Measurements from ENCODE around the gene PIP5K1C.

Gene PIP5K1C, protein sequence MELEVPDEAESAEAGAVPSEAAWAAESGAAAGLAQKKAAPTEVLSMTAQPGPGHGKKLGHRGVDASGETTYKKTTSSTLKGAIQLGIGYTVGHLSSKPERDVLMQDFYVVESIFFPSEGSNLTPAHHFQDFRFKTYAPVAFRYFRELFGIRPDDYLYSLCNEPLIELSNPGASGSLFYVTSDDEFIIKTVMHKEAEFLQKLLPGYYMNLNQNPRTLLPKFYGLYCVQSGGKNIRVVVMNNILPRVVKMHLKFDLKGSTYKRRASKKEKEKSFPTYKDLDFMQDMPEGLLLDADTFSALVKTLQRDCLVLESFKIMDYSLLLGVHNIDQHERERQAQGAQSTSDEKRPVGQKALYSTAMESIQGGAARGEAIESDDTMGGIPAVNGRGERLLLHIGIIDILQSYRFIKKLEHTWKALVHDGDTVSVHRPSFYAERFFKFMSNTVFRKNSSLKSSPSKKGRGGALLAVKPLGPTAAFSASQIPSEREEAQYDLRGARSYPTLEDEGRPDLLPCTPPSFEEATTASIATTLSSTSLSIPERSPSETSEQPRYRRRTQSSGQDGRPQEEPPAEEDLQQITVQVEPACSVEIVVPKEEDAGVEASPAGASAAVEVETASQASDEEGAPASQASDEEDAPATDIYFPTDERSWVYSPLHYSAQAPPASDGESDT

DNA sequence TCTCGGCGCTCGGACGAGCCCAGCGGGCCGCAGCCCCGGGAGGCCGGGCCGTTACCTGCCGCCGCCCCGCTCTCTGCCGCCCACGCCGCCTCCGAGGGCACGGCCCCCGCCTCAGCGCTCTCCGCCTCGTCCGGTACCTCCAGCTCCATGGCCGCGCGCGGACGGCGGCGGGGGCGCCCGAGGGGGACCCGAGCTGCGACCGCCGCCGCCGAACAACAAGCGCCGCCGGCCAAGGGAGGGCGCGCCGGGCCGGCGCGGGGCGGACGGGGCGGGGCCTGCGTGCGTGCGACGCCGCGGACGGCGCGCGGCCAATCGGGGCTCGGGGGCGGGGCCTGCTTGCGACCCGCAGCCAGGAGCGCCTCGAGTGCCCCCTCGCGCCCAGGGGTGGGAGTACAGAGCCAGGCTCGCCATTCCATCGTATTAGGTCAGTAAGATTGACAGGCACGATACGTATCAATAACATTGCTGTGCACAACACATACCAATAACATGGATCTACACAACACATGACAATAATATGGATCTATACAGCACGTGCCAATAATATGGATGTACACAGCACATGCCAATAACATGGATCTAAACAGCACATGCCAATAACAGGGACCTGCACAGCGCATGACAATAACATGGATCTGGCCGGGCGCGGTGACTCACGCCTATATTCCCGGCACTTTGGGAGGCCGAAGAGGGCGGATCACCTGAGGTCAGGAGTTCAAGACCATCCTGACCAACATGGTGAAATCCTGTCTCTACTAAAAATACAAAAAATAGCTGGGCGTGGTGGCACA is at the start of gene PIP5K1C:
Gene PIP5K1C, minus strand, starts transcription at position 227 of the 791 bp plus-strand sequence. Its CDS starts 78 bp downstream, at position 149.
- peak; percentile 82 to 87 for DNase-seq (ENCODE audit: low read depth in 2 of 2)

DNA sequence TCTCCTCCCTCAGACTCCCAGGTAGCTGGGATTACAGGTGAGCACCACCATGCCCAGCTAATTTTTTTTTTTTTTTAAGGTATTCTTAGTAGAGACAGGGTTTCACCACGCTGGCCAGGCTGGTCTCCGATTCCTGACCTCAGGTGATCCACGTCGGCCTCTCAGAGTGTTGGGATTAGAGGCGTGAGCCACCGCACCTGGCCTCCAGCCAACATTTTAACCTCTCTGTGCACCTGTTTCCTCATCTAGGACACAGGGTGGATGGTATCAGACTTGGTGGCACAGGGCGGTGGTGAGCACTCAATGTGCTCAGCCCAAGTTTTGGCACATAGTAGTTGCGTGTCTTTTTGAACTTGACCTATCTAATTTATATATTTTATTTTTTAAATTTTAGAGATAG is 48.7 kb upstream of the PIP5K1C start:
- DNase-seq (ENCODE audit: low read depth in 2 of 2): no peak

DNA sequence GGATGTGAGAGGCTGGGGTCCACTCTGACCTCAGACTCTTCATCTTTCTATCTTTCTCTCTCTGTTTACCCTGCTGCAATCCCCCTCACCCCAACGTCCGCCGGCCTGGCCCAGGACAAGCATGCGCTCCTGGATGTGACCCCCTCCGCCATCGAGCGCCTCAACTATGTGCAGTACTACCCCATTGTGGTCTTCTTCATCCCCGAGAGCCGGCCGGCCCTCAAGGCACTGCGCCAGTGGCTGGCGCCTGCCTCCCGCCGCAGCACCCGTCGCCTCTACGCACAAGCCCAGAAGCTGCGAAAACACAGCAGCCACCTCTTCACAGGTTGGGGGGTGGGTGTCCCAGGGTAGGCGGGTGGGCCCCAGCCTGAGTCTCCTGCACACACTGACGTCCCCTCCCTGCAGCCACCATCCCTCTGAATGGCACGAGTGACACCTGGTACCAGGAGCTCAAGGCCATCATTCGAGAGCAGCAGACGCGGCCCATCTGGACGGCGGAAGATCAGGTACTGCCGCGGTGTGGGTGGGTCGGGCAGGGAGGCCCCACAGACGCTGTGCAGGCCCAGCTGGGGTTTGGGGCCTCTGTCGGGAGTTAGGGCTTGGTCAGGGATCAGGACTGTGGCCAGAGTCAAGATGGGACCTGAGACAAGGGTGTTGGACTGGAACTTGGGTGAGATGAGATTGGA is 46.2 kb upstream of the PIP5K1C start:
- DNase-seq (ENCODE audit: low read depth in 2 of 2): no peak

DNA sequence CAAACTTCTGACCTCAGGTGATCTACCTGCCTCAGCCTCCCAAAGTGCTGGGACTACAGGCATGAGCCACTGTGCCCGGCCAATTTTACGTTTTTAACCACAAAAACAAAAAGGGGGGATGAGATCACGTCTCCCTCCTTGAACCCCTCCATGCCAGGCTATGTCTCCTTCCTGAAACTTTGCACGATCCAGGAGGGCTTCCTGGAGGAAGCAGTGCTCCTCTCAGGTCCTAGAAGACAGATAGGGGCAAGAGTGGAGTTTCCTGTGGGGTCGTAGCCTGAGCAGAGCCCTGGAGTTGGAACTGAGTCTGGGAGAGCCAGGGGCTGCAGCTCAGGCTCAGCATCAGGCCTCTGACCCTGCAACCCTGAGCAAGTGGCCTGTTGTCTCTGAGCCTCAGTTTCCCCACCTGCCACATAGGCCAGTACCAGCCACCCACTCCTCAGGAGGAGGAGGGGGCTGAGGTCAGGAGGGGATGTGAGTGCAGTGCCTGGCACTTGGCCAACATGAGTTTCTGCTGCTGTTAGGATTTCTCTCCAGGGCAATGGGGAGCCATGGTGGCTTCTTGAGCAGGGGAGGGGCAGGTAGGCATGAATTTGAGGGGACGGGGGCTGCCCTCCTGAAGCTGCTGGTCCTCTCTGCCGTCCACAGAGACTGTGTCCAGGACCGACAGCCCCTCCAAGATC is 45.2 kb upstream of the PIP5K1C start:
- DNase-seq (ENCODE audit: low read depth in 2 of 2): no peak

DNA sequence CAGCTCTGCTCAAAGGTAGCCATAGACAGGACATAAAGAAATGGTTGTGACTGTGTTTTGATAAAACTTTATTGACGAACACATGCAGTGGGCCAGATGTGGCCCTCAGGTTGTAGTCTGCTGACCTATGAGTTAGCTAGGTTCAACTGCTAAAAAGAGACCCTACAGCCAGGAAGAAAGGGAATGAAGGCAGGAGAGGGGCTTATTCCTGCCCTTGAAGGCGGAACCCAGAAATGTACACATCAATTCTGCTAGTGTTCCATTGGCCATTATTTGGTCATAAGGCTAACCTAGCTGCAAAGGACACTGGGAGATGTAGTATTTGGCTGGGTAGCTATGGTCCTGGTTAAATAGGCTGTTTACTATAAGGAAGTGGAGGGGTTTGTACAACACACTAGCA is 43.2 kb upstream of the PIP5K1C start:
- no peak for DNase-seq (ENCODE audit: low read depth in 2 of 2)

DNA sequence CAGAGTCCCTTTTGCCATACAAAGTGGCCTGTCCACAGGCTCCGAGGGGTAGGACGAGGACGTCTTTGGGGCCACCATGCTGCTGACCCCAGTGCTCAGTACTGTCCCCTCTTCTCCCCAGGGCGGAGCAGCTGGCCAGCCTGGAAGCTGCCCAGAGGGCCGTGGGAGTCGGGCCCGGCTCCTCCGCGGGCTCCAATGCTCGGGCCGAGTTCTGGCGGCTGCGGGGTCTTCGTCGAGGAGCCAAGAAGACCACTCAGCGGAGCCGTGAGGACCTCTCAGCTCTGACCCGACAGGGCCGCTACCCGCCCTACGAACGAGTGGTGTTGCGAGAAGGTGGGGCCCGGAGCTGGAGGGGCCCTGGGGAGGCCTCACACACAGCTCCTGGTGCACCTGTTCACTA is 40.2 kb upstream of the PIP5K1C start:
- DNase-seq (ENCODE audit: low read depth in 2 of 2): no peak

DNA sequence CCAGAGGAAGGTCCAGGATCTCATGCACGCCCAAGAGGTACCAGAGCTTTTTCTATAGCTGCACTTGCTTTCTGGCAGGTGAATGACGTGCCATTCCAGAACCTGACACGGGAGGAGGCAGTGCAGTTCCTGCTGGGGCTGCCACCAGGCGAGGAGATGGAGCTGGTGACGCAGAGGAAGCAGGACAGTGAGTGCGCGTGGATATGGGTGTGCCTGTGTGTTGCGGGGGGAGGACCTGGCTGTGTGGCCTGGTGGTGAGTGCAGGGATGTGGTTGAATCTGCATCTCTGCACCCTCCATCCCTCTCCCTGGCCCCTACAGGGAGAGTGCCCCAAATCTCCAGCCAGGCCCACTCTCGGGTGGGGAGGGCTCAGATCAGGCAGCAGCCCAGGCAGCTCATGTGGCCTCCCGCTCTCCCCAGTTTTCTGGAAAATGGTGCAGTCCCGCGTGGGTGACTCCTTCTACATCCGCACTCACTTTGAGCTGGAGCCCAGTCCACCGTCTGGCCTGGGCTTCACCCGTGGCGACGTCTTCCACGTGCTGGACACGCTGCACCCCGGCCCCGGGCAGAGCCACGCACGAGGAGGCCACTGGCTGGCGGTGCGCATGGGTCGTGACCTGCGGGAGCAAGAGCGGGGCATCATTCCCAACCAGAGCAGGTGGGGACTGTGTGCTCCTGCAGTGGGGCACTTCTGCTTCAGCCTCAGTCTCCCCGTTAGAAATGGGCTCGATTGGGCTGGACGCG is 38.4 kb upstream of the PIP5K1C start:
- DNase-seq (ENCODE audit: low read depth in 2 of 2): no peak

DNA sequence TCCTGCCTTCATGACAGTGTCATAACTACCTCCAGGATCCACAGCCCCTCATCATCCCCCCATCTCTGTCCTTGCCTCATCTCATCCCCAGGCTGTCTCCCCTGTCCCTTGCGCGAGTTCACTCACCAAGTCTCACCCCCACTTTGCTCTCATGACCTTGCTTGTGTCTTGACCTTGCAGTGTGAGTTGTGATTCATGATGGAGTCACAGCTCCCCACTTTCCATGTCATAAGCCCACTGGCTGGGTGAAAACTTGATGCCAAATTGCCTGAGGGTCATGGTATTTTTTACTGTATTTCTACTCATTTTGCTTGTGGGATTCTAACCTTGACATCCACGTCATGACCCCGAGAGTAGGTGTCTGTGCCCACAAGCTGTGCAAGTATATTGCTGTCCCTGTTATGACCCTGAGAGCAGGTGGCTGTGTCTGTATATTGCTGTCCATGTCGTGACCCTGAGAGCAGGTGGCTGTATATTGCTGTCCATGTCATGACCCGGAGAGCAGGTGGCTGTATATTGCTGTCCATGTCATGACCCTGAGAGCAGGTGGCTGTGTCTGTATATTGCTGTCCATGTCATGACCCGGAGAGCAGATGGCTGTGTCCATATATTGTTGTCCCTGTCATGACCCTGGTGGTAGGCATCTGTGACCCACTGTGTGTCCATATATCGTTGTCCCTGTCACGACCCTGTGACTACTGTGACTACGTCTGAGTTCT is 37.4 kb upstream of the PIP5K1C start:
- DNase-seq (ENCODE audit: low read depth in 2 of 2): no peak

DNA sequence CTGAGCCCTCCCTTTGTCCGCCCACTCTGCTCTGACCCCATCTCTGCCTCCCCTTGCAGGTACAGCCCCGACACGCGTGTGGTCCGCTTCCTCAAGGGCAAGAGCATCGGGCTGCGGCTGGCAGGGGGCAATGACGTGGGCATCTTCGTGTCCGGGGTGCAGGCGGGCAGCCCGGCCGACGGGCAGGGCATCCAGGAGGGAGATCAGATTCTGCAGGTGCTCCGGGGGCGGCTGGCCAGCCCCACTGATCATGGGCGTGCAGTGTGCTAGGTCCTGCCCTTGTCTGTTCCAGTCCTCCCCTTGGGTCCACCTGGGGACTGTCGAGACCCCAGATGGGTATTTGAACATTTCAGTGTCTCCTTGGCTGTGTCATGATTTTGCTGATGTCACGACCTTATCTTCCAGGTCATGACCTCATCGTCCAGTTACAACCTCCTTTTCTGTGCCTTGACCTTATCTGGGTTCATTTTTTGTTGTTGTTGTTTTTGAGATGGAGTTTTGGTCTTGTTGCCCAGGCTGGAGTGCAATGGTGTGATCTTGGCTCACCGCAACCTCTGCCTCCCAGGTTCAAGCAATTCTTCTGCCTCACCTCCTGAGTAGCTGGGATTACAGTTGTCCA is 35.9 kb upstream of the PIP5K1C start:
- no peak for DNase-seq (ENCODE audit: low read depth in 2 of 2)

DNA sequence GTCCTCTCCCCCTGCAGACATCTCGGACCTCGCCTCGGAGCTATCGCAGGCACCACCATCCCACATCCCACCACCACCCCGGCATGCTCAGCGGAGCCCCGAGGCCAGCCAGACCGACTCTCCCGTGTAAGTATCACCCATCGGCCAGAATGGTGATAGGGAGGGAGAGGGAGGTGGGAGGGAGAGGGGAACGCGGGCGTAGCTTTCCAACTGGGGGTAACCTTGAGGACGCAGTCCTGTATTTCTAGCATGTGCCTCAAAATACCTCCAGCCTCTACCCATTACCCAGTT is 34.0 kb upstream of the PIP5K1C start:
- no peak for DNase-seq (ENCODE audit: low read depth in 2 of 2)

DNA sequence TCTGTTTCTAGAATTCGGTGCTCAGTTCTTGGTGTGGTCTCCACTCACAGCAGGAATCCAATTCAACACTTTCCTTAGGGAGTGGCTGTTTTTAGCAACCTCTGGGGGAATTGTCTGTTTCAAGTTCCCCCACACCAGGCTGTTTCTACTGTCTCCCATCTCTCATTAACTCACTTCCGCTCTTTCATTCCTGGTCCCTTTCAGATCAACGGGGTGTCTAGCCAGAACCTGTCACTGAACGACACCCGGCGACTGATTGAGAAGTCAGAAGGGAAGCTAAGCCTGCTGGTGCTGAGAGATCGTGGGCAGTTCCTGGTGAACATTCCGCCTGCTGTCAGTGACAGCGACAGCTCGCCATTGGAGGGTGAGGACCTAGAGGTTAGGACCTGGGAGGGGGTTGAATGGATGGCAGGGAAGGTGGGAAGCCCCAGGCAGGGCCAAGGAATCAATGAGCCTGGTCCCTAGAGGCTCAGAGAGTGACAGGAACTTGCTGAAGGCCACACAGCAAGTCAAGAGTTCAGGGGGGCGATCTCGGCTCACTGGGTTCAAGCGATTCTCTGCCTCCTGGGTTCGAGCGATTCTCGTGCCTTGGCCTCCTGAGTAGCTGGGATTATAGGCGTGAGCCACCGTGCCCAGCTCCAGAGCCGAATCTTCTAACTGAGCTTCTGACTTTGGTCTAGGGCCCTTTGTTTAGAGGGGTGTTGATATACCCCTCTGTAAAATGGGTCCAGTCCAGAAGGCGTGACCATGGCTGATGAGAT is 33.5 kb upstream of the PIP5K1C start:
- DNase-seq (ENCODE audit: low read depth in 2 of 2): no peak

DNA sequence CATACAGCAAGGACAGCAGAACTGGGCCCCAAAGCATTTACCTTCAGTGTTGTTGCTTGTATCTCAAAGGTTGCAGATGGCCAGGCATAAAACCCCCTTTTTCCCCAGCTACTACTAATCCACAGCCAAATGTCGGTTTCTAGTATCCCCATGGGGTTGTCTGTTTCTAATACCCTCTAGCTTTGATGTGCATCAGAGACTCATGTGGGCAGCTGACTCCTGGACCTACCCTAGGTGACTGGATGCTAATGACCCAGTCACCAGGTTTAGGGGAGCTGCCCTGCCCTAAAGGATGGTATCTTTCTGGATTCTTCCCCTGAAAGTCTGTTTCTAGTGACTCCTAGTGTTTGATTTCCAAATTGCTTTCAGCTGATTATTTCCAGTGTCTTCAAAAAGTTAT is 31.8 kb upstream of the PIP5K1C start:
- no peak for DNase-seq (ENCODE audit: low read depth in 2 of 2)

DNA sequence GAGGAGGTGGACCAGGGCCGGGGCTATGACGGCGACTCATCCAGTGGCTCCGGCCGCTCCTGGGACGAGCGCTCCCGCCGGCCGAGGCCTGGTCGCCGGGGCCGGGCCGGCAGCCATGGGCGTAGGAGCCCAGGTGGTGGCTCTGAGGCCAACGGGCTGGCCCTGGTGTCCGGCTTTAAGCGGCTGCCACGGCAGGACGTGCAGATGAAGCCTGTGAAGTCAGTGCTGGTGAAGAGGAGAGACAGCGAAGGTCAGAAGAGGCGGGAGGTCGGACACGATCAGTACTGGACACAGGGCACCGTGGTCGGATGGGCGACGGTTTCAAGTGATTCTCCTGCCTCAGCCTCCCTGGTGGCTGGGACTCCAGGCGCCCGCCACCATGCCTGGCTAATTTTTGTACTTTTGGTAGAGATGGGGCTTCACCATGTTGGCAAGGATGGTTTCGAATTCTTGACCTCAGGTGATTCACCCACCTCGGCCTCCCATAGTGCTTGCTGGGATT is 30.2 kb upstream of the PIP5K1C start:
- DNase-seq (ENCODE audit: low read depth in 2 of 2): no peak

DNA sequence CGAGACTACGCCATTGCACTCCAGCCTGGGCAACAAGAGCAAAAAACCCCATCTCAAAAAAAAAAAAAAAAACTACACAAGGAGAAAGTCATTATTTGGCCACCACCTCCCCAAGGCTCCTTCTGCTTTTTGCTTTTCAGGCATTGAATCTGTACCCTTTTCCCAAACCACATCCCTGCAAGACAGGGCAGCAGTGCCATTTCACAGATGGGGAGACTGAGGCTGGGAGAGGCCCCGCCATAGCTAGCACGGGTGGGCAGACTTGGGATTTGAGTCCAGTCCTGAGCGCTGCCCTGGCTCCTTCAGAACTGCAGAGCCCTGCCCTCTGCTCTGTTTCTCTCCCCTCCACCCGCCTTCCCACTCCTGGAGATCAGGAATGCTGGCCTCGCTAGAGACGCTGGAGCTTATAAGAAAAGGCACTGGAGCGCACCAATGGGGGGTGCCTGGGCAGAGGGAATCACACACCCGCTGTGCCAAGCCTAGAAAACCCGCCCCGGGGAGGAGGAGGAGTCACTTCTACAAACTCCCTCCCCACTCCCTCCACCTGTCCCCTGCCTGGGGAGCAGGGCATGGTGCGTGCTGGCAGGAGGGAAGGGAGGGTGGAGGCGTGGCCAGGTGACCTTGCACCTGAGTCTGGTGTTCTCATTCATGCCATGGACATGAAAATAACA is 25.5 kb upstream of the PIP5K1C start:
- DNase-seq (ENCODE audit: low read depth in 2 of 2): no peak

DNA sequence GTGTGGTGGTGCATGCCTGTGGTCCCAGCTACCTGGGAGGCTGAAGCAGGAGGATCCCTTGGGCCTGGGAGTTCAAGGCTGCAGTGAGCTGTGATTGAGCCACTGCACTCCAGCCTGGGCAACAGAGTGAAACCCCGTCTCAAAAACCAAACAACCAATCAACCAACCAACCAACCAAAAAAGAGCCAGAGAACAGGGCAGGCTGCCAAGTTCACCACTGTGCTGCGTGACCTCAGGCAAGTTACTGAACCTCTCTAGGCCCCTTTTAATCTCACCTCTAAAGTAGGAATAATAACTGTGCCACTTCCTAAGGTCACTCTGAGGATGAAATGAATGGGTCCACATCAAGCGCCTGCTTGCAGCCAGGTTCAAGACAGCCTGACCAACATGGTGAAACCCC is 24.9 kb upstream of the PIP5K1C start:
- no peak for DNase-seq (ENCODE audit: low read depth in 2 of 2)

DNA sequence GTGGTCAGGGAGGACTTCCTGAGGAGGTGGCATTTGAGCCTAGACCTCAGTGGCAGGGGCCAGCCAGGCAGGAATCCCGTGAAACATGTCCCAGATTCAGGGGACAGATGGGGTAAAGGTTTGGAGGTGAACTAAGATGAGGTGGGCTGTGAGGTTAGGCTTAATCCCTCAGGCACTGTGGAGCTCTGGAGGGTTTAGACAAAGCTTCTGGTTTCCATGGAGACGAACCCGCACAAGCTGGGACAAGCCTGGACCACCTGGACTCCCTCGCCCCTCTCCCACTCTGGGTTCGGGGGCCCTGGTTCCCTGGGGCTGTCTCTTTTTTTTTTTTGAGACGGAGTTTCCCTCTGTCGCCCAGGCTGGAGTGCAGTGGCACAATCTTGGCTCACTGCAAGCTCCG is 23.6 kb upstream of the PIP5K1C start:
- DNase-seq (ENCODE audit: low read depth in 2 of 2): no peak

DNA sequence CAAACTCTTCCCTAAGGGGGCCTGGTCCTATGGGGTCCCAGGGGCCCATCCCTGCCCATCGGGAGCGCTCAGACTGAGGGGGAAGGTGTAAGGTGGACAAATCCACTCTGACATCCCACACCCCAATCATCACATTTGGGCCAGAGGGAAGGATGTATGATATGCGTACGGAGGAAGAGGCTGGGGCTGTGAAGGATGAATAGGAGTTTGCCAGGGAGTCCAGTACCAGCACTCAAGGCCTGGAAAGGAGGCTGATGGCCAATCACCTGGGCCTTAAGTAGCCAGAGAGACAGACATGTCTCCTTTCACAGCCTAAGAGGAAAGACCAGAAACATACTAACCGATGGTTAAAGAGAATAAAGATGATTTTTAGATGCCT is 22.8 kb upstream of the PIP5K1C start:
- no peak for DNase-seq (ENCODE audit: low read depth in 2 of 2)

DNA sequence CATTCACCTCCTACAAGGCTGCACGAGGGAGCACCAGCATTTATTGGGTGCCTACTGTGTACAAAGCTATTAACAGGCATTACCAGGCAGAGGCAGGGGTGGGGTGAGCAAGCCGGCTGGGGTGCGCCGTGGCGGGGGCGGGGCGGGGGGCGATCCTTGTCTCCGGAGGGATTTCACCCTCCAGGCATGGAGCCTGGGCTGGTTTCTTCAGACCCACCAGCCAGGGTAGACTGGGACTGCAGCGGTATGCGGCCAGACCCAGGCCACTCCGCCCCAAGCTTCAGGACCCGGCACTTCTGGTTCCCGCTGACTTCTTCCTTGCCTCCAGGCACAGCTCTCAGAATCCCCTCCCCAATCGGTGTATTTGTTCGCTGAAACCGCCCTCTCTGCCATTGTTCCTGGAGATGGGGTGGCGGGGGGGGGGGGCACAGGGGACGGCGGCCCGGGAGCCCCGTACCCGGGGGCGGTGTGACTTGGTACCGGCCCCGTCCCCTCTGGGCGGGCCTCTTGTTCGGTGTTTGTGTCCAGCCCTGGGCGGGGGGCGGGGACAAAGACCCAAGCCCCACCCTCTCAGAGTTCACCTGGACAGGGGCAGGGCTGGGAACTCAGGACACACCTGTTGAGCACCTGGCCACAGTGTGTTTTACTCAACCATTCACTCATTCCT is 22.3 kb upstream of the PIP5K1C start:
- DNase-seq (ENCODE audit: low read depth in 2 of 2): no peak

All from activated CD8-positive, alpha-beta memory T cell treated with anti-CD3 and anti-CD28 coated beads for 4 hours (primary cell).